ENCODE data around the gene NPY2R. TPM values are rescaled to one million over a fixed set of nuclear protein-coding genes. Genes with fewer than 3 reads are reported as not detected.

Gene NPY2R
- total and polyA plus RNA-seq, 2 of the 13 experiments (the other 11 are each of a cell fraction or from before 2014, with no cell fraction given) = not detected

- no peak for TF ChIP-seq ZBTB39 (CRISPR knock-in tag; IDR thresholded peaks at IDR 0.05)
- no peak for TF ChIP-seq ATF1 (CRISPR knock-in tag; IDR thresholded peaks at IDR 0.05)
- TF ChIP-seq IRX3 (CRISPR knock-in tag; IDR thresholded peaks at IDR 0.05; ENCODE audit: borderline replicate concordance, low read depth) = no peak
- no peak for TF ChIP-seq TBX2 (CRISPR knock-in tag; IDR thresholded peaks at IDR 0.05; ENCODE audit: borderline replicate concordance)
- TF ChIP-seq TERF1 (CRISPR knock-in tag; IDR thresholded peaks at IDR 0.05) = no peak
- no peak for TF ChIP-seq KDM6A (CRISPR knock-in tag; IDR thresholded peaks at IDR 0.05; ENCODE audit: low read depth)
- no peak for TF ChIP-seq GTF3A (CRISPR knock-in tag; conservative IDR thresholded peaks at IDR 0.05)
These were observed 29.1 kb downstream of the NPY2R start (continued) for GRCh38 chr4:155237567-155237966.

- Histone ChIP-seq H3K4me1 (ENCODE audit: insufficient read depth, low read length) (no peaks in the 10 kb centered on the region), H3K27me3 (ENCODE audit: control insufficient read depth in 1 of 2, insufficient read depth in 2 of 2, low read length in 2 of 2) (no peaks in the 10 kb centered on the region), H2AFZ (ENCODE audit: low read length) (no peak overlapping the region), H3K4me3 (replicated peaks in 1 of 3; ENCODE audit: insufficient read depth in 1 of 3, low read depth in 2 of 3, low read length in 3 of 3) (no peak overlapping the region), H3K9ac (ENCODE audit: insufficient read depth, low read depth, low read length) (no peak overlapping the region), H3K36me3 (replicated peaks in 1 of 2; ENCODE audit: control insufficient read depth in 1 of 2, insufficient read depth in 2 of 2, low read length in 2 of 2) (no peaks in the 10 kb centered on the region), H3K79me2 (ENCODE audit: insufficient read depth, low read length) (no peaks in the 10 kb centered on the region), H3K9me3 (ENCODE audit: low read length) (no peaks in the 10 kb centered on the region), H3K27ac (ENCODE audit: extremely low read length, insufficient read depth, low read length) (no peak overlapping the region), H4K20me1 (ENCODE audit: insufficient read depth, low read length) (no peaks in the 10 kb centered on the region), H3K4me2 (ENCODE audit: low read depth, low read length) (no peak overlapping the region)
- FAIRE-seq = no peak
- POLR2A ChIA-PET = no interaction called here
- DNase-seq (ENCODE audit: low spot score) = no peak
- 16% methylated on average over 4 of the region's 4 CpGs for WGBS (ENCODE audit: low lambda C conversion rate)
- BruUV-seq (replicated peaks) = no TSS peak
- peak; percentile 87 for TF ChIP-seq MAFF (IDR thresholded peaks at IDR 0.05; ENCODE audit: low read depth, low read length)
- peak; percentile 74 to 93; a peak in 3 of 4 replicates for TF ChIP-seq MAFK (conservative IDR thresholded peaks at IDR 0.05 in 1 of 2, IDR thresholded peaks at IDR 0.05 in 1 of 2; ENCODE audit: low read length in 2 of 2)
- no peak for TF ChIP-seq ZNF430 (CRISPR knock-in tag; IDR thresholded peaks at IDR 0.05)
- CTCF ChIA-PET (ENCODE audit: low intra/inter-chr PET ratio, low total read pairs) = no interaction called here
- ATAC-seq = no peak
- intact Hi-C loops (cut with micrococcal nuclease; ENCODE audit: unreplicated experiment) = no loop called here
- in situ Hi-C loops (cut with HindIII; ENCODE audit: extremely low pct_ligation_motif_present, low pct_unique_long_range_greater_than_20kb) = no loop called here
These were observed 32.8 kb downstream of the NPY2R start for GRCh38 chr4:155241225-155241624.
